A673 (cell line): Measurements from ENCODE around the gene SOX14. TPM values are rescaled to one million over a fixed set of nuclear protein-coding genes. Genes with fewer than 3 reads are reported as not detected.

Experiments
- BruUV-seq: library from RNA; stranded (reverse); fragments of 400-500 nt; replicated peaks from 2 replicates; lab custom pipeline; 2021; lab: Mats Ljungman, UMichigan
- CTCF ChIA-PET: fragments of 300-600 bp; sonication (Branson Sonifier 250); formaldehyde crosslinking; loops from one replicate; lab custom pipeline; 2022; ENCODE audit warnings: antibody characterized with exemption; lab: Charles Lee
- POLR2A ChIA-PET: fragments of 300-600 bp; sonication (Branson Sonifier 250); formaldehyde crosslinking; loops from one replicate; lab custom pipeline; 2022; ENCODE audit warnings: antibody characterized with exemption; ENCODE audit not compliant: low non-redundant PET; lab: Charles Lee
- DNase-seq: peaks from one replicate; pipeline ENCODE4 v3.0.0-alpha.2; 2015; ENCODE audit warnings: low spot score
- H3K27ac ChIP-seq: fragments of 200-600 bp; sonication (generic); 2 replicates; pipeline ENCODE4 v1.5.1; 2016; ENCODE audit warnings: mixed run types, low read depth, mild to moderate bottlenecking, mixed read lengths, antibody characterized with exemption, low read length; ENCODE audit not compliant: poor library complexity, severe bottlenecking
- H3K27me3 ChIP-seq: fragments of 200-600 bp; sonication (generic); replicated peaks from 2 replicates; pipeline ENCODE4 v1.6.1; 2017; ENCODE audit warnings: mixed run types, low read depth, mild to moderate bottlenecking, mixed read lengths, antibody characterized with exemption, low read length; ENCODE audit not compliant: insufficient read depth, poor library complexity
- H3K36me3 ChIP-seq: fragments of 200-600 bp; sonication (generic); 2 replicates; pipeline ENCODE4 v1.6.1; 2016; ENCODE audit warnings: mixed run types, mild to moderate bottlenecking, mixed read lengths, antibody characterized with exemption, low read length; ENCODE audit not compliant: insufficient read depth, poor library complexity, severe bottlenecking
- H3K4me1 ChIP-seq: fragments of 200-600 bp; sonication (generic); 2 replicates; pipeline ENCODE4 v1.6.1; 2017; ENCODE audit warnings: mixed run types, mild to moderate bottlenecking, mixed read lengths, antibody characterized with exemption, low read length; ENCODE audit not compliant: insufficient read depth, poor library complexity, severe bottlenecking
- H3K4me3 ChIP-seq: fragments of 200-600 bp; sonication (generic); 2 replicates; pipeline ENCODE4 v1.5.1; 2016; ENCODE audit warnings: low read depth, mixed run types, mild to moderate bottlenecking, mixed read lengths, low read length; ENCODE audit not compliant: poor library complexity, severe bottlenecking
- H3K9me3 ChIP-seq: fragments of 200-600 bp; sonication (generic); 2 replicates; pipeline ENCODE4 v1.6.1; 2016; ENCODE audit warnings: mixed run types, low read depth, mild to moderate bottlenecking, mixed read lengths, antibody characterized with exemption, low read length; ENCODE audit not compliant: poor library complexity, severe bottlenecking
- CTCF ChIP-seq: fragments of 300-800, 200-600 bp; sonication (generic); conservative IDR thresholded peaks from 2 replicates; pipeline ENCODE4 v1.5.1; 2017; ENCODE audit warnings: low read depth, mild to moderate bottlenecking, antibody characterized with exemption, low read length, moderate library complexity, mixed read lengths
- EZH2 ChIP-seq: fragments of 200-600 bp; sonication (generic); IDR thresholded peaks from 2 replicates; pipeline ENCODE4 v1.6.1; 2017; ENCODE audit warnings: borderline replicate concordance, low read depth, mild to moderate bottlenecking, mixed read lengths, antibody characterized with exemption, low read length; ENCODE audit not compliant: poor library complexity, severe bottlenecking
- intact Hi-C: fragments of 100-400 bp; cut with micrococcal nuclease; formaldehyde crosslinking; loops from one replicate; pipeline ENCODE4 v1.10.0; 2022; ENCODE audit not compliant: unreplicated experiment
- total RNA-seq: library from RNA; stranded (reverse); gene quantifications from 2 replicates; pipeline ENCODE4 v1.2.3, GENCODE V29; 2021

The SOX14 gene
- total RNA-seq, 1 experiment from 2014 or later, result not detected

- no peaks in the 10 kb centered on the region for H3K36me3 ChIP-seq
- peaks cover 100% of the 10 kb centered on the region for H3K27me3 ChIP-seq
- TF ChIP-seq CTCF (no peak), EZH2 (peak; percentile 86)
- no peak for DNase-seq
- intact Hi-C loops, result no loop called here
- H3K27ac ChIP-seq, result no peak overlapping the region
- H3K4me1 ChIP-seq, result peaks cover 4% of the 10 kb centered on the region
- ChIA-PET CTCF (no interaction called here), POLR2A (no interaction called here)
- no peak overlapping the region for H3K4me3 ChIP-seq
- BruUV-seq, result no TSS peak
- H3K9me3 ChIP-seq, result no peaks in the 10 kb centered on the region
Measured at GRCh38 chr3:137770835-137771399, 6.8 kb downstream of the SOX14 start.

GRCh38 chr3:137771401-137772213 lies 7.5 kb downstream of the SOX14 start:
- DNase-seq, result no peak
- peaks cover 4% of the 10 kb centered on the region for H3K4me1 ChIP-seq
- ChIA-PET POLR2A (no interaction called here), CTCF (no interaction called here)
- H3K27me3 ChIP-seq, result peaks cover 99% of the 10 kb centered on the region
- BruUV-seq, result no TSS peak
- H3K36me3 ChIP-seq, result no peaks in the 10 kb centered on the region
- TF ChIP-seq EZH2 (peak; percentile 91), CTCF (no peak)
- no peak overlapping the region for H3K27ac ChIP-seq
- intact Hi-C loops, result no loop called here
- no peaks in the 10 kb centered on the region for H3K9me3 ChIP-seq
- no peak overlapping the region for H3K4me3 ChIP-seq

GRCh38 chr3:137772214-137772955 lies 8.3 kb downstream of the SOX14 start:
- no TSS peak for BruUV-seq
- TF ChIP-seq EZH2 (peak; percentile 88), CTCF (no peak)

More at GRCh38 chr3:137772214-137772955, 8.3 kb downstream of the SOX14 start:
- Histone ChIP-seq H3K4me3 (no peak overlapping the region), H3K9me3 (no peaks in the 10 kb centered on the region), H3K36me3 (no peaks in the 10 kb centered on the region), H3K4me1 (peaks cover 4% of the 10 kb centered on the region), H3K27ac (no peak overlapping the region), H3K27me3 (peaks cover 98% of the 10 kb centered on the region)
- intact Hi-C loops, result no loop called here
- DNase-seq, result no peak
- ChIA-PET CTCF (no interaction called here), POLR2A (no interaction called here)
